B cell (primary cell): ENCODE measurements around the gene KTI12. TPM values are rescaled to one million over a fixed set of nuclear protein-coding genes. Genes with fewer than 3 reads are reported as not detected.
"Not testable (repeated sequence)": the region's sequence is repeated elsewhere in the genome, so short reads cannot be mapped to it uniquely, and the experiment has no call there.

Source experiments
- ATAC-seq: fragments of 200-7000 bp; cut with Tn5 transposase; one replicate; pipeline ENCODE4 v1.10.0; 2021; ENCODE audit warnings: low read depth, mild to moderate bottlenecking, moderate number of reproducible peaks, moderate library complexity
- CTCF ChIA-PET: fragments of 350-600 bp; sonication (Branson Sonifier 250); formaldehyde crosslinking; loops from one replicate; lab custom pipeline; 2021; ENCODE audit warnings: antibody characterized with exemption, inconsistent platforms; lab: Charles Lee
- POLR2A ChIA-PET: fragments of 350-600 bp; sonication (Branson Sonifier 250); formaldehyde crosslinking; loops from one replicate; lab custom pipeline; 2021; ENCODE audit warnings: antibody characterized with exemption; lab: Charles Lee
- DNase-seq: peaks from one replicate; pipeline ENCODE4 v3.0.0; 2013
- H2AFZ ChIP-seq: 2 replicates; pipeline ENCODE4 v1.6.1; 2012; ENCODE audit warnings: mild to moderate bottlenecking, low read depth, low read length; ENCODE audit not compliant: insufficient read depth, poor library complexity, severe bottlenecking
- H3K27ac ChIP-seq, 2 donors: 1 replicate in 1 of 2; 2 replicates in 1 of 2; pipeline ENCODE4 v1.5.1; 2012 to 2013; ENCODE audit warnings: low read length in 2 of 2, mild to moderate bottlenecking in 2 of 2, moderate library complexity in 1 of 2
- H3K27me3 ChIP-seq, 4 experiments: fragments of 200-600 bp in 1 of 4; sonication (generic) in 1 of 4; replicated peaks in 1 of 4; 1 replicate in 2 of 4; 2 replicates in 2 of 4; pipeline versions ENCODE4 v1.6.1 to v1.7.0; 2013 to 2016; ENCODE audit warnings: low read length in 3 of 4, mild to moderate bottlenecking in 2 of 4, mixed read lengths in 1 of 4, moderate library complexity in 1 of 4; ENCODE audit not compliant: insufficient read depth in 4 of 4, control insufficient read depth in 3 of 4; ENCODE audit errors: control extremely low read depth in 1 of 4
- H3K36me3 ChIP-seq, 2 experiments: replicated peaks in 1 of 2; 1 replicate in 1 of 2; 2 replicates in 1 of 2; pipeline versions ENCODE4 v1.6.1 to v1.7.1; 2013; ENCODE audit warnings: low read length in 1 of 2; ENCODE audit not compliant: insufficient read depth in 2 of 2, control insufficient read depth in 1 of 2; ENCODE audit errors: control extremely low read depth in 1 of 2, extremely low read depth in 1 of 2
- H3K4me1 ChIP-seq, 2 donors: fragments of 200-600 bp in 1 of 2; sonication (generic) in 1 of 2; 1 replicate in 1 of 2; 2 replicates in 1 of 2; pipeline versions ENCODE4 v1.5.1 to v1.6.1; 2013 to 2017; ENCODE audit warnings: low read length in 2 of 2; ENCODE audit not compliant: control insufficient read depth in 2 of 2, insufficient read depth in 2 of 2
- H3K4me2 ChIP-seq: replicated peaks from 2 replicates; pipeline ENCODE3; 2012; ENCODE audit warnings: mild to moderate bottlenecking, low read depth, low read length; ENCODE audit not compliant: poor library complexity, severe bottlenecking
- H3K4me3 ChIP-seq, 5 experiments: fragments of 200-600 bp in 1 of 5; sonication (generic) in 1 of 5; 1 replicate in 3 of 5; 2 replicates in 2 of 5; pipeline versions ENCODE4 v1.5.1 to v1.7.0; 2011 to 2016; ENCODE audit warnings: low read length in 4 of 5, mild to moderate bottlenecking in 4 of 5, low read depth in 2 of 5, control low read depth in 1 of 5, moderate library complexity in 1 of 5; ENCODE audit not compliant: insufficient read depth in 1 of 5; ENCODE audit errors: control extremely low read depth in 1 of 5, extremely low read depth in 1 of 5
- H3K79me2 ChIP-seq: fragments of 200-600 bp; sonication (generic); one replicate; pipeline ENCODE4 v1.6.0; 2016; ENCODE audit warnings: low read length; ENCODE audit not compliant: control insufficient read depth, insufficient read depth
- H3K9ac ChIP-seq: fragments of 200-600 bp; sonication (generic); 2 replicates; pipeline ENCODE4 v1.6.1; 2017; ENCODE audit warnings: mild to moderate bottlenecking, low read length, moderate library complexity
- H3K9me3 ChIP-seq, 3 donors: one replicate each; pipeline versions ENCODE4 v1.6.1 to v1.7.1; 2013; ENCODE audit warnings: low read length in 2 of 3; ENCODE audit not compliant: control insufficient read depth in 2 of 3, insufficient read depth in 1 of 3; ENCODE audit errors: control extremely low read depth in 1 of 3
- H4K20me1 ChIP-seq: 2 replicates; pipeline ENCODE4 v1.6.0; 2012; ENCODE audit warnings: mild to moderate bottlenecking, low read length; ENCODE audit not compliant: insufficient read depth, control insufficient read depth, poor library complexity, severe bottlenecking
- H3K27ac Mint-ChIP-seq: one replicate; pipeline ENCODE4 v1.8.0; 2021; ENCODE audit warnings: mixed read lengths
- H3K27me3 Mint-ChIP-seq: one replicate; pipeline ENCODE4 v1.8.0; 2021; ENCODE audit warnings: mixed read lengths
- H3K4me1 Mint-ChIP-seq: one replicate; pipeline ENCODE4 v1.8.0; 2021; ENCODE audit warnings: mixed read lengths
- H3K4me3 Mint-ChIP-seq: one replicate; pipeline ENCODE4 v1.8.0; 2021; ENCODE audit warnings: mixed read lengths
- H3K9me3 Mint-ChIP-seq: one replicate; pipeline ENCODE4 v1.8.0; 2022; ENCODE audit warnings: mixed read lengths; ENCODE audit not compliant: insufficient read depth
- EZH2 ChIP-seq: IDR thresholded peaks from 2 replicates; pipeline ENCODE4 v1.6.1; 2012; ENCODE audit warnings: borderline replicate concordance, low read depth, mild to moderate bottlenecking, moderate library complexity, low read length; ENCODE audit not compliant: insufficient read depth, poor library complexity, severe bottlenecking
- WGBS: methylation state at CpG from one replicate; pipeline ENCODE4 v1.1.5; 2013; ENCODE audit warnings: missing lambda C conversion rate; ENCODE audit not compliant: insufficient coverage; 5-methylcytosine and 5-hydroxymethylcytosine counted together
- intact Hi-C: fragments of 100-400 bp; cut with micrococcal nuclease; formaldehyde crosslinking; loops from one replicate; pipeline ENCODE4 v1.10.0; 2022
- polyA plus RNA-seq: library from polyadenylated mRNA; depleted of rRNA; stranded (reverse); fragments of >200 nt; gene quantifications from 2 replicates; pipeline ENCODE4 v1.2.3, GENCODE V29; 2012
- total RNA-seq, 2 donors: library from RNA; stranded (reverse); fragments of 120-200 nt in 1 of 2; gene quantifications; 1 replicate in 1 of 2; 2 replicates in 1 of 2; pipeline versions ENCODE4 v1.2.3 to v1.2.4, GENCODE V29; 2013 to 2022
- TF ChIP-seq, protein P1 (sequence below): fragments of 200-600 bp; IDR thresholded peaks from one replicate; pipeline ENCODE4 v1.8.0; 2022; ENCODE audit warnings: antibody characterized with exemption, mild to moderate bottlenecking

KTI12 gene
- total and polyA plus RNA-seq, 2 donors (not counting 1 experiment from before 2014, with no cell fraction given) = 14.7 to 22.5 TPM

DNA sequence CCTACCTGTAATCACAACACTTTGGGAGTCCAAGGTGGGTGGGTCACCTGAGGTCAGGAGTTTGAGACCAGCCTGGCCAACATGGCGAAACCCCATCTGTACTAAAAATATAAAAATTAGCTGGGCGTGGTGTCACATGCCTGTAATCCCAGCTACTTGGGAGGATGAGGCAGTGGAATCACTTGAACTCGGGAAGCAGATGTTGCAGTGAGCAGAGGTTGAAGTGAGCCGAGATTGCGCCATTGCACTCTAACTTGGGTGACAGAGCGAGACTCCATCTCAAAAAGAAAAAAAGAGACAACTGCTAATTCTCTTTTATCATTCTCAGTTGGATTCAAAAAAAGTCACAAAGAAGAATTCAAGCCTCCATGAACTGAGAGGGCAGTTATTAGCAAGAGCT, 43.7 kb upstream of the KTI12 start:
- peaks cover 33% of the 10 kb centered on the region for H3K79me2 ChIP-seq
- 100% methylated on average over 2 of the region's 6 CpGs for WGBS
- H3K27ac Mint-ChIP-seq, H3K4me1 Mint-ChIP-seq, intact Hi-C loops, DNase-seq, H3K4me2 ChIP-seq, H3K27me3 ChIP-seq, ATAC-seq, H3K9me3 ChIP-seq, H3K9ac ChIP-seq, H3K4me1 ChIP-seq, H3K27ac ChIP-seq, CTCF ChIA-PET, H3K4me3 Mint-ChIP-seq, H3K4me3 ChIP-seq, H3K27me3 Mint-ChIP-seq, POLR2A ChIA-PET, H2AFZ ChIP-seq, H3K9me3 Mint-ChIP-seq: not testable (repeated sequence)
- H3K36me3 ChIP-seq = peaks cover 3 to 24% of the 10 kb centered on the region in 2 experiments
- peaks cover 50% of the 10 kb centered on the region for H4K20me1 ChIP-seq

DNA sequence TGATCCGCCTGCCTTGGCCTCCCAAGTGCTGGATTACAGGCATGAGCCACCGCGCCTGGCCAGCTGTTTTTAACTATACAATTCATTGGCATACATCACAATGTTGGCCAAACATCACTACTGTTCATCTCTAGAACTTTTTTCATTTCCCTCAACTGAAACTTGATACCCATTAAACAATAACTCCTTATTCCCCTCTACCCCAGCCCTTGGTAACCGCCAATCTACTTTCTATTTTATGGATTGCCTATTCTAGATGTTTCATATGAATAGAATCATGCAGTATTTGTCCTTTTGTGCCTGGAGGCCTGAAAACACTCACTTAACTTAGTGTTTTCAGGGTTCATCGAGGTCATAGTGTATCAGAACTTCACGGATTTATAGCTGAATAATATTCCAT, 38.7 kb upstream of the KTI12 start:
- Mint-ChIP-seq H3K4me3 (no peak overlapping the region), H3K9me3 (no peaks in the 10 kb centered on the region), H3K27ac (no peak overlapping the region), H3K4me1 (peaks cover 22% of the 10 kb centered on the region), H3K27me3 (no peaks in the 10 kb centered on the region)
- TF ChIP-seq, protein P1, sequence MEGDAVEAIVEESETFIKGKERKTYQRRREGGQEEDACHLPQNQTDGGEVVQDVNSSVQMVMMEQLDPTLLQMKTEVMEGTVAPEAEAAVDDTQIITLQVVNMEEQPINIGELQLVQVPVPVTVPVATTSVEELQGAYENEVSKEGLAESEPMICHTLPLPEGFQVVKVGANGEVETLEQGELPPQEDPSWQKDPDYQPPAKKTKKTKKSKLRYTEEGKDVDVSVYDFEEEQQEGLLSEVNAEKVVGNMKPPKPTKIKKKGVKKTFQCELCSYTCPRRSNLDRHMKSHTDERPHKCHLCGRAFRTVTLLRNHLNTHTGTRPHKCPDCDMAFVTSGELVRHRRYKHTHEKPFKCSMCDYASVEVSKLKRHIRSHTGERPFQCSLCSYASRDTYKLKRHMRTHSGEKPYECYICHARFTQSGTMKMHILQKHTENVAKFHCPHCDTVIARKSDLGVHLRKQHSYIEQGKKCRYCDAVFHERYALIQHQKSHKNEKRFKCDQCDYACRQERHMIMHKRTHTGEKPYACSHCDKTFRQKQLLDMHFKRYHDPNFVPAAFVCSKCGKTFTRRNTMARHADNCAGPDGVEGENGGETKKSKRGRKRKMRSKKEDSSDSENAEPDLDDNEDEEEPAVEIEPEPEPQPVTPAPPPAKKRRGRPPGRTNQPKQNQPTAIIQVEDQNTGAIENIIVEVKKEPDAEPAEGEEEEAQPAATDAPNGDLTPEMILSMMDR = no peak
- TF ChIP-seq EZH2 = no peak
- Histone ChIP-seq H3K4me2 (no peak overlapping the region), H3K9ac (no peak overlapping the region), H4K20me1 (peaks cover 45% of the 10 kb centered on the region), H3K79me2 (peaks cover 80% of the 10 kb centered on the region), H3K4me1 (peaks cover 0 to 4% of the 10 kb centered on the region in 2 donors), H3K27me3 (no peaks in the 10 kb centered on the region), H3K36me3 (peaks cover 6 to 35% of the 10 kb centered on the region in 2 experiments), H3K9me3 (no peaks in the 10 kb centered on the region), H3K4me3 (no peak overlapping the region), H3K27ac (no peak overlapping the region), H2AFZ (no peak overlapping the region)
- ATAC-seq (no peak), DNase-seq (no peak)
- POLR2A ChIA-PET = no interaction called here
- WGBS = 100% methylated on average over 3 of the region's 6 CpGs
- intact Hi-C loops = no loop called here
- CTCF ChIA-PET = interaction anchor here (1.1 kb wide), 1 partner anchor 13 kb away, joined by 4 read pairs; no protein-coding TSS in a partner anchor
